CD8-positive, alpha-beta memory T cell (primary cell): ENCODE data around the gene CRYBG2. TPM values are rescaled to one million over a fixed set of nuclear protein-coding genes. Genes with fewer than 3 reads are reported as not detected.
"Not testable (repeated sequence)": the region's sequence is repeated elsewhere in the genome, so short reads cannot be mapped to it uniquely, and the experiment has no call there.

Experiments used
- CTCF ChIA-PET: fragments of 350-600 bp; sonication (Branson Sonifier 250); formaldehyde crosslinking; loops from one replicate; lab custom pipeline; 2021; ENCODE audit warnings: antibody characterized with exemption; lab: Charles Lee
- POLR2A ChIA-PET: fragments of 350-600 bp; sonication (Branson Sonifier 250); formaldehyde crosslinking; loops from one replicate; lab custom pipeline; 2021; ENCODE audit warnings: antibody characterized with exemption; lab: Charles Lee
- DNase-seq, 5 donors: peaks; one replicate each; pipeline versions ENCODE4 v3.0.0 to v3.0.0-alpha.2; 2020 to 2022; ENCODE audit warnings: mixed read lengths in 1 of 5
- H3K27ac ChIP-seq: one replicate; pipeline ENCODE4 v1.7.0; 2013; ENCODE audit warnings: low read depth, mild to moderate bottlenecking, low read length, moderate library complexity
- H3K27me3 ChIP-seq: 2 replicates; pipeline ENCODE4 v1.7.0; 2013; ENCODE audit warnings: low read length, mild to moderate bottlenecking; ENCODE audit not compliant: insufficient read depth, poor library complexity, severe bottlenecking
- H3K36me3 ChIP-seq: 2 replicates; pipeline ENCODE4 v1.7.0; 2013; ENCODE audit warnings: mild to moderate bottlenecking, low read length, moderate library complexity; ENCODE audit not compliant: insufficient read depth
- H3K4me1 ChIP-seq: 2 replicates; pipeline ENCODE4 v1.7.0; 2013; ENCODE audit warnings: mild to moderate bottlenecking, low read length, moderate library complexity; ENCODE audit not compliant: insufficient read depth
- H3K4me3 ChIP-seq: 2 replicates; pipeline ENCODE4 v1.7.0; 2013; ENCODE audit warnings: mild to moderate bottlenecking, low read length
- H3K9me3 ChIP-seq: 2 replicates; pipeline ENCODE4 v1.7.0; 2013; ENCODE audit warnings: mild to moderate bottlenecking, low read length
- H3K27ac Mint-ChIP-seq, 8 donors: one replicate each; pipeline ENCODE4 v1.8.0; 2020 to 2021; ENCODE audit warnings: mixed read lengths in 8 of 8, mild to moderate bottlenecking in 6 of 8, inconsistent platforms in 3 of 8, moderate library complexity in 3 of 8
- H3K27me3 Mint-ChIP-seq, 2 donors: one replicate each; pipeline ENCODE4 v1.8.0; 2020 to 2021; ENCODE audit warnings: mixed read lengths in 2 of 2, mild to moderate bottlenecking in 1 of 2, moderate library complexity in 1 of 2
- H3K36me3 Mint-ChIP-seq, 3 donors: one replicate each; pipeline ENCODE4 v1.8.0; 2020 to 2021; ENCODE audit warnings: mixed read lengths in 3 of 3, inconsistent platforms in 1 of 3, mild to moderate bottlenecking in 1 of 3
- H3K4me1 Mint-ChIP-seq, 3 donors: one replicate each; pipeline ENCODE4 v1.8.0; 2020 to 2021; ENCODE audit warnings: mixed read lengths in 3 of 3, inconsistent platforms in 1 of 3, mild to moderate bottlenecking in 1 of 3
- H3K4me3 Mint-ChIP-seq, 7 donors: one replicate each; pipeline ENCODE4 v1.8.0; 2020 to 2021; ENCODE audit warnings: mixed read lengths in 7 of 7, mild to moderate bottlenecking in 6 of 7, moderate library complexity in 4 of 7, inconsistent platforms in 2 of 7
- H3K9me3 Mint-ChIP-seq, 5 donors: one replicate each; pipeline ENCODE4 v1.8.0; 2020 to 2022; ENCODE audit warnings: mixed read lengths in 5 of 5, mild to moderate bottlenecking in 3 of 5, moderate library complexity in 2 of 5, inconsistent platforms in 1 of 5
- polyA plus RNA-seq: library from polyadenylated mRNA; unstranded; fragments of 300-500 nt; fragmentation: Illumina TruSeq; gene quantifications from one replicate; pipeline ENCODE4 v1.2.3, GENCODE V29; 2021
- total RNA-seq, 2 experiments: library from RNA; stranded (reverse); gene quantifications; one replicate each; pipeline ENCODE4 v1.2.3, GENCODE V29; 2021

Gene CRYBG2
- total and polyA plus RNA-seq, 3 experiments from 2014 or later = 0.85 to 1.9 (median 1.3) TPM

DNA sequence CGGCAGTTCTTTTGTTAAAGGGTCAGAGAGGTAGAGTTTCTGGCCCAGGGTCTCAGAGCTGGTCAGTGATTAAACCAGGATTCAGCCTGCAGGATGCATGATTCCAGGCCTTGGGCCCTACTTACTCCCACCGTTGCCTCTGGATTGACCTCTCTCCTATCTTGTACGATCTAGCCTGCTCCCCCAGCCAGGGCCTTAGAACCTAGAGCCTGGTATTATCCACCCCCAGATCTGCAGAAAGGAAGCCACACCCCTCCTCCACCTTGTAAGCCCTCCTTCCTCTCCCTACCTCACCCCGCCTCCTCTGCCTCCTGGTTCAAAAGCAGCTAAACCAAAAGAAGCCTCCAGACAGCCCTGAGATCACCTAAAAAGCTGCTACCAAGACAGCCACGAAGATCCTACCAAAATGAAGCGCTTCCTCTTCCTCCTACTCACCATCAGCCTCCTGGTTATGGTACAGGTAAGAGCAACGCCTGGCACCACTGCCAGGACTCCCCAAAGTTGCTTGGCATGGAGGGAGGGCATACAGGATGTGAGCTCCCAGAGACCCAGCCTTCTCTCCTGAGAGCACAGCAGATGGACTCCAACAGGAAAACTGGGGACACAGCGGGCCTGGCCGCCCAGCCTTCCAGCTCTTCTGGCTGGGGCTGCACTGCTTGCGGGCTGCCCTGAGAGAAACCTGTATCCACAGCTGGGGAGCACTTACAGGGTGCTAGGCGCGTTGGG, 36.2 kb downstream of the CRYBG2 start, which contains the start of gene CD52:
Gene CD52 (plus strand): TSS at position 347 of the 726 bp plus-strand sequence. CDS start 60 bp downstream, at position 407.
- H3K4me1 Mint-ChIP-seq = peaks cover 72 to 84% (median 75%) of the 10 kb centered on the region in 3 donors
- H3K4me3 Mint-ChIP-seq = peak within 1 kb of the TSS; percentile 81 to 99 (median 92)
- peaks cover 0 to 2% of the 10 kb centered on the region in 2 donors for H3K27me3 Mint-ChIP-seq
- no peaks in the 10 kb centered on the region for H3K27me3 ChIP-seq
- DNase-seq = peak; percentile 45 to 87 (median 67)
- peaks cover 8 to 44% (median 15%) of the 10 kb centered on the region in 3 donors for H3K36me3 Mint-ChIP-seq
- peaks cover 27% of the 10 kb centered on the region for H3K36me3 ChIP-seq
- peak within 1 kb of the TSS; percentile 55 to 96 (median 90) for H3K27ac Mint-ChIP-seq
- H3K4me1 ChIP-seq = peaks cover 70% of the 10 kb centered on the region
- peak within 1 kb of the TSS; percentile 93 for H3K4me3 ChIP-seq
- no peaks in the 10 kb centered on the region for H3K9me3 Mint-ChIP-seq
- ChIA-PET POLR2A (interaction anchor here (0.5 to 10.4 kb wide), 8 partner anchors 10 to 266 kb away, joined by 3 to 287 read pairs (median 5); partner anchors contain the start of genes SH3BGRL3 and UBXN11), CTCF (interaction anchor here (1.0 to 32.6 kb wide), 14 partner anchors 9 to 173 kb away, joined by 3 to 840 read pairs (median 4); partner anchors contain the start of genes C1orf232, CEP85, LIN28A and SH3BGRL3)
- H3K9me3 ChIP-seq = no peaks in the 10 kb centered on the region
- H3K27ac ChIP-seq = peak within 1 kb of the TSS; percentile 71

DNA sequence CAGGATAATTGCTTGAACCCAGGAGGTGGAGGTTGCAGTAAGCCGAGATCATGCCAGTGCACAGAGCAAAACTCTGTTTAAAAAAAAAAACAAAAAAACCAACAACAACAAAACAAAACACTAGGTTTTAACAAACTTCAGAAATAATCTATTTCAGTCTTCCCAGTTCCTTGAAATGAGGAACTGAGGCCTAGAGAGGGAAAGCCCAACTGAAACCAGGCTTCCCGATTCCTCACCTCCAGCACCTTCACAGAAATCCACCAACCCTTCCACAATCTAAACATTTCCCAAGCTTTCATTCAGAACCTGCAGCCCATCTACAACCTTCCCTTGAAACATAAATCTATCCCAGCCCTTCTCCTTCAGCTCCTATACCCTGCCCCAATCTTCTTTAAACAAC, 36.8 kb downstream of the CRYBG2 start:
- H3K4me3 Mint-ChIP-seq = peak overlapping the region; percentile 81 to 99 (median 92)
- ChIA-PET POLR2A (interaction anchor here (0.6 to 10.4 kb wide), 6 partner anchors 10 to 47 kb away, joined by 3 to 287 read pairs (median 11); partner anchors contain the start of genes SH3BGRL3 and UBXN11), CTCF (interaction anchor here (1.0 to 32.6 kb wide), 9 partner anchors 8 to 172 kb away, joined by 3 to 840 read pairs (median 5); partner anchors contain the start of genes C1orf232, SH3BGRL3, UBXN11 and ZNF593)
- H3K4me1 Mint-ChIP-seq = peaks cover 67 to 77% (median 69%) of the 10 kb centered on the region in 3 donors
- Histone ChIP-seq H3K9me3 (no peaks in the 10 kb centered on the region), H3K4me1 (peaks cover 64% of the 10 kb centered on the region), H3K27ac (peak overlapping the region; percentile 52), H3K36me3 (peaks cover 20% of the 10 kb centered on the region), H3K4me3 (peak overlapping the region; percentile 93), H3K27me3 (no peaks in the 10 kb centered on the region)
- peaks cover 0 to 2% of the 10 kb centered on the region in 2 donors for H3K27me3 Mint-ChIP-seq
- peaks cover 6 to 38% (median 15%) of the 10 kb centered on the region in 3 donors for H3K36me3 Mint-ChIP-seq
- peak overlapping the region in 7 of 8 donors; percentile 55 to 96 (median 89) for H3K27ac Mint-ChIP-seq
- H3K9me3 Mint-ChIP-seq = no peaks in the 10 kb centered on the region
- DNase-seq = no peak

DNA sequence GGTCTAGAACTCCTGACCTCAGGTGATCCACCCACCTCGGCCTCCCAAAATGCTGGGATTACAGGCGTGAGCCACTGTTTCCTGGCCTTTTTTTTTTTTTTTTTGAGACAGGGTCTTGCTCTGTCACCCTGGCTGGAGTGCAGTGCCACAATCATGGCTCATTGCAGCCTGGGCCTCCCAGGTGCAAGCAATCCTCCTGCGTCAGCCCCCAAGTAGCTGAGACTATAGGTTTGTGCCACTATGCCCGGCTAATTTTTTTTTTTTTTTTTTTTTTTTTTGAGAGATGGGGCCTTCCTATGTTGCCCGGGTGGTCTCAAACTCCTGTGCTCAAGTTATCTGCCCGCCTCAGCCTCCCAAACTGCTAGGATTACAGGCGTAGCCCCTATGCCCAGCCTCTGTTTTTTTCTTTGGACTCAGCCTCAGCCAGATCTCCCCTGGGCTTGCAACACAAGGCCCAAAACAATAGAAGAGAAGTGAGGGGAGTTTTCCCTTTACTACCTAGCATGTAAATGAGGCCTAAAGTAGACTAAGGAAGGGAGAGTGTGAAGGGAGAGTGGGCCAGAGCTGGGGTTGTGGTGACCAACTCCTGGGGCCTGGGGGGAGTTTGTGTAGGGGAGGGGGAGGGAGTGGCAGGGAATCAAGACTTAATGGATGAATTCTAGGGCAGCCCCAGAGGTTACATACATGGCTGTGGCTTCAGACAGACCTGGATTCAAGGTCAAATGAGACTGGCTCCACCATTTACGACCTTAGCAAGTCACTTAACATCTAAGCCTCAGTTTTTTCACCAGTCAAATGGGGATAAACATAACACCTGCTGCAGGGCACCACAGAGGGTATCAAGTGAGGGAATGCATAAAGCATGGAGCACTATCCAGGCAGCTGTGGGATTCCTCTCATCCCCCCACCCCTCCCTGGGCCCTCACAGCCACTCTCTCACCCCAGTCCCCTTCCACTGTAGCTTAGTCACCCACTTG, 37.8 kb downstream of the CRYBG2 start:
- Histone ChIP-seq H3K27me3 (no peaks in the 10 kb centered on the region), H3K27ac (peak overlapping the region; percentile 52), H3K4me3 (no peak overlapping the region), H3K4me1 (peaks cover 54% of the 10 kb centered on the region), H3K36me3 (peaks cover 12% of the 10 kb centered on the region), H3K9me3 (no peaks in the 10 kb centered on the region)
- peaks cover 2 to 29% (median 9%) of the 10 kb centered on the region in 3 donors for H3K36me3 Mint-ChIP-seq
- H3K4me3 Mint-ChIP-seq = peak overlapping the region; percentile 46 to 97 (median 89)
- peaks cover 0 to 2% of the 10 kb centered on the region in 2 donors for H3K27me3 Mint-ChIP-seq
- H3K9me3 Mint-ChIP-seq = no peaks in the 10 kb centered on the region
- ChIA-PET CTCF (interaction anchor here (0.9 to 32.6 kb wide), 8 partner anchors 8 to 173 kb away, joined by 3 to 840 read pairs (median 5); partner anchors contain the start of genes SH3BGRL3 and UBXN11), POLR2A (interaction anchor here (0.6 to 10.4 kb wide), 4 partner anchors 28 to 45 kb away, joined by 3 to 287 read pairs (median 54); partner anchors contain the start of gene SH3BGRL3)
- H3K27ac Mint-ChIP-seq = peak overlapping the region; percentile 14 to 94 (median 71)
- H3K4me1 Mint-ChIP-seq = peaks cover 64 to 71% (median 67%) of the 10 kb centered on the region in 3 donors
- no peak for DNase-seq

DNA sequence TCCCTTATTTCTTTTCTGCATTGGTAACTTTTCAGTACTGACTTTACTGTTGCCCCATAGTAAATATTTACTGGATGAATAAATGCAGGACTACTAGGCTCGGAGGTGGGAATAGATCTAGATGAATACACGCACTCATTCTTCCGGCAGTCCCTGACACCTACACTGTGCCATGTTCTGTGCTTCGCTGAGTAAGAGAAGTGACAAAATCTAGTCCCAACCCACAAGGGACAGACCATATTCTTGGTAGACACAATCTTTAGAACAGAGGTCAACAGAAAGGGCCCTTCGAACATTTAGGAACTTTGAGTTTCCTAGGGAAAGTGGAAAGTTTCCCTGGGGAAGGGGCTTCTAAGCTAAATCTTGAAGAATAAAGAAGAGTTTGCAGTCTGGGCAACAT, 39.4 kb downstream of the CRYBG2 start:
- DNase-seq = no peak
- POLR2A ChIA-PET = interaction anchor here (10.4 kb wide), 1 partner anchor 27 kb away, joined by 287 read pairs; no protein-coding TSS in a partner anchor
- Mint-ChIP-seq H3K36me3 (peaks cover 0 to 17% (median 6%) of the 10 kb centered on the region in 3 donors), H3K27ac (peak overlapping the region in 7 of 8 donors; percentile 39 to 95 (median 90)), H3K4me1 (peaks cover 52 to 56% (median 55%) of the 10 kb centered on the region in 3 donors), H3K9me3 (no peaks in the 10 kb centered on the region), H3K27me3 (peaks cover 0 to 2% of the 10 kb centered on the region in 2 donors), H3K4me3 (peak overlapping the region; percentile 61 to 83 (median 76))
- Histone ChIP-seq H3K9me3 (no peaks in the 10 kb centered on the region), H3K27ac (no peak overlapping the region), H3K36me3 (no peaks in the 10 kb centered on the region), H3K4me3 (no peak overlapping the region), H3K27me3 (no peaks in the 10 kb centered on the region), H3K4me1 (peaks cover 42% of the 10 kb centered on the region)
- CTCF ChIA-PET = interaction anchor here (0.8 to 32.6 kb wide), 9 partner anchors 8 to 172 kb away, joined by 3 to 840 read pairs (median 4); partner anchors contain the start of genes CEP85, SH3BGRL3 and UBXN11

DNA sequence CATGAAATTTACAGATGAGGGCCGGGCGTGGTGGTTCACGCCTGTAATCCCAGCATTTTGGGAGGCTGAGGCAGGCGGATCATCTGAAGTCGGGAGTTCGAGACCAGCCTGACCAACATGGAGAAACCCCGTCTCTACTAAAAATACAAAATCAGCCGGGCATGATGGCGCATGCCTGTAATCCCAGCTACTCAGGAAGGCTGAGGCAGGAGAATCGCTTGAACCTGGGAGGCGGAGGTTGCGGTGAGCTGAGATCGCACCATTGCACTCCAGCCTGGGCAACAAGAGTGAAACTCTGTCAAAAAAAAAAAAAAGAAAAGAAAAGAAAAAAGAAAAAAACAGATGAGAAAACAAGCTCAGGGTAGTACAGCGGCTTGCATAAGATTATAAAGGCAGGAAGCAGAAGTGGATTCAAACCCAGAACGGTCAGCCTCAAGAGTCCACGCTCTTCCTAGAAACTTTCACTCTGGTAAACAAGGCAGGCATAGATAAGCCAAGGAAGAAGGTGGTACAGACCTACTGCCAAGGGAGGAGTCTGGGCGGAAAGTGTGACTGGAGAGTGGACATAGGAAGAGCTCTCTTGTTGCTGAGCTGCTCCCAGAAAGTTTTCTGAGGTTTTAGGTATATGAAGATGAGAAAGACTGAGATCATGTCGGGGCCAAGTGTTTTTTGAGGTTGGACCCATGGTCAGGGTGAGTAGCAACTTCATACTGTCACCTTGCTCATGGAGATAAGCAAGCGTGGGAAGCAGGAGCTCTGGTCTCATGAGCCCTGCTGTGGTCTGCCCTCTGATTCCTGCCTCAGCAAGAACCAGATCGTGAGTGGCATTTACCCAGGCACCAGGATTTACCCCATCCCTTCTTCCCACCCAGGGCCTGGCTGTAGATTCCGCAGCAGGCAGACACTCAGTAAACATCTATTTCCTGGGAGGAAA, 45.7 kb downstream of the CRYBG2 start:
- not testable (repeated sequence) for H3K9me3 Mint-ChIP-seq, DNase-seq, H3K9me3 ChIP-seq, H3K27me3 Mint-ChIP-seq, H3K36me3 Mint-ChIP-seq, H3K27me3 ChIP-seq, H3K36me3 ChIP-seq
- POLR2A ChIA-PET = interaction anchor here (0.6 to 2.7 kb wide), 4 partner anchors 10 to 124 kb away, joined by 3 to 28 read pairs (median 11); partner anchors contain the start of genes CD52 and DHDDS
- Histone ChIP-seq H3K27ac (peak overlapping the region; percentile 62), H3K4me1 (peaks cover 35% of the 10 kb centered on the region), H3K4me3 (peak overlapping the region; percentile 17)
- peak overlapping the region; percentile 52 to 93 (median 84) for H3K27ac Mint-ChIP-seq
- H3K4me3 Mint-ChIP-seq = peak overlapping the region; percentile 16 to 97 (median 61)
- CTCF ChIA-PET = interaction anchor here (0.8 to 32.6 kb wide), 5 partner anchors 11 to 69 kb away, joined by 3 to 840 read pairs (median 4); partner anchors contain the start of genes CD52 and SH3BGRL3
- H3K4me1 Mint-ChIP-seq = peaks cover 34 to 38% (median 36%) of the 10 kb centered on the region in 3 donors

DNA sequence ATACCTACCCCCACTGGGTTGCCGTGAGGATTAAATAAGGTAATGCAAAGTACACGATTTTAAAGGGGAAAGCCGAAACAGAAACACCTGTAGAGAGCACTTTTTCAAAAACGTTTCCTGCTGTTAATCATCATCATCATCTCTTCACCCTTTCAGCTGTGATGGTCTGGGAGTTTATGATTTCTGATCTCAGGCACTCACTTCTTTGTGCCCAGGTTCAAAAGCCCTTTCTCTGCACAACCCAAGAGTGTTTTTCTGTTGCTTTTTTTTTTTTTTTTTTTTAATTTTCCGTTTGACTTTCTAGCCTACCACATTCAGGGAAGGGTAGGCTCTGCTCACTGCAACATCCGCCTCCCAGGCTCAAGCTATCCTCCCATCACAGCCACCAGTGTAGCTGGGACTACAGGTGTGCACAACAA, 46.6 kb downstream of the CRYBG2 start:
- H3K27ac Mint-ChIP-seq = peak overlapping the region; percentile 79 to 93 (median 85)
- Histone ChIP-seq H3K9me3 (no peaks in the 10 kb centered on the region), H3K27me3 (no peaks in the 10 kb centered on the region), H3K27ac (peak overlapping the region; percentile 13), H3K4me1 (peaks cover 35% of the 10 kb centered on the region), H3K4me3 (peak overlapping the region; percentile 56), H3K36me3 (no peaks in the 10 kb centered on the region)
- peak in 1 of 5 donors; percentile 66 for DNase-seq
- peak overlapping the region; percentile 54 to 99 (median 95) for H3K4me3 Mint-ChIP-seq
- ChIA-PET POLR2A (interaction anchor here (0.6 to 2.7 kb wide), 7 partner anchors 11 to 125 kb away, joined by 3 to 28 read pairs (median 6); partner anchors contain the start of genes CD52 and DHDDS), CTCF (interaction anchor here (0.8 to 32.6 kb wide), 6 partner anchors 8 to 74 kb away, joined by 3 to 840 read pairs (median 4); partner anchors contain the start of genes CD52, CEP85 and SH3BGRL3)
- no peaks in the 10 kb centered on the region for H3K27me3 Mint-ChIP-seq
- no peaks in the 10 kb centered on the region for H3K9me3 Mint-ChIP-seq
- H3K4me1 Mint-ChIP-seq = peaks cover 30 to 34% (median 32%) of the 10 kb centered on the region in 3 donors
- peaks cover 0 to 4% (median 0%) of the 10 kb centered on the region in 3 donors for H3K36me3 Mint-ChIP-seq
